ENCODE data around the gene CDH13.

CDH13 gene

DNA sequence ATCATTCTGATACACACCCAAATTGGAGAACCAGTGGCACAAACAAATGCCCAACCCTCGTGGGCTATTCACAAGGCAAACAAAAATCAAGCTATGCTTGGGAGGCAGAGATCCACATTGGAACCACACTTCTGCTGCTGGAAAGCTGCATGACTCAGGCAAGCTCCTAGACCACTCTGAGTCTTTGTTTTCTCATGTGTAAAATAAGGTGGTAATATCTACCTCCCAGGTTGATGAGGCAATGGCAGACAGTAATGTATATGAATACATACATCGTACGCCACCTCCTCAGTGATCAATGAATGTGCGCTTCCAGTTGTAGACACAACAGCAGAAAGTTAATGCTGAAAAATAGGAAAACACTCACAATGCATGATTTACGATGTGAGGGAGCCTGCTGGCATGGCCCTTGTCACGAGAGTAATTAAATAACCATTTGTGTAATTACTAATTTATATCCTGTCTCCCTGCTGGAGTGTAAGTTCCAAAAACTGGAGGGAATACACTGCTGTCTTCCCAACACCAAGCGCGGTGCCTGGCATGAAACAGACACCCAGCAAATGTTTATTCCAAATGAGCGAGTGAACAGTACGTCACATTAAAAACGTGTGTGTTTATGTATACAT lies 1111.1 kb downstream of the CDH13 start:
- H3K4me3 ChIP-seq (ENCODE audit: low read depth, low read length): no peak overlapping the region
- TF ChIP-seq, protein P1, sequence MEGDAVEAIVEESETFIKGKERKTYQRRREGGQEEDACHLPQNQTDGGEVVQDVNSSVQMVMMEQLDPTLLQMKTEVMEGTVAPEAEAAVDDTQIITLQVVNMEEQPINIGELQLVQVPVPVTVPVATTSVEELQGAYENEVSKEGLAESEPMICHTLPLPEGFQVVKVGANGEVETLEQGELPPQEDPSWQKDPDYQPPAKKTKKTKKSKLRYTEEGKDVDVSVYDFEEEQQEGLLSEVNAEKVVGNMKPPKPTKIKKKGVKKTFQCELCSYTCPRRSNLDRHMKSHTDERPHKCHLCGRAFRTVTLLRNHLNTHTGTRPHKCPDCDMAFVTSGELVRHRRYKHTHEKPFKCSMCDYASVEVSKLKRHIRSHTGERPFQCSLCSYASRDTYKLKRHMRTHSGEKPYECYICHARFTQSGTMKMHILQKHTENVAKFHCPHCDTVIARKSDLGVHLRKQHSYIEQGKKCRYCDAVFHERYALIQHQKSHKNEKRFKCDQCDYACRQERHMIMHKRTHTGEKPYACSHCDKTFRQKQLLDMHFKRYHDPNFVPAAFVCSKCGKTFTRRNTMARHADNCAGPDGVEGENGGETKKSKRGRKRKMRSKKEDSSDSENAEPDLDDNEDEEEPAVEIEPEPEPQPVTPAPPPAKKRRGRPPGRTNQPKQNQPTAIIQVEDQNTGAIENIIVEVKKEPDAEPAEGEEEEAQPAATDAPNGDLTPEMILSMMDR (IDR thresholded peaks at IDR 0.05; ENCODE audit: low read depth, low read length): no peak
- in situ Hi-C loops (cut with HindIII; ENCODE audit: low sequenced_read_pairs): no loop called here
- DNase-seq (ENCODE audit: low read depth, low spot score): no peak

DNA sequence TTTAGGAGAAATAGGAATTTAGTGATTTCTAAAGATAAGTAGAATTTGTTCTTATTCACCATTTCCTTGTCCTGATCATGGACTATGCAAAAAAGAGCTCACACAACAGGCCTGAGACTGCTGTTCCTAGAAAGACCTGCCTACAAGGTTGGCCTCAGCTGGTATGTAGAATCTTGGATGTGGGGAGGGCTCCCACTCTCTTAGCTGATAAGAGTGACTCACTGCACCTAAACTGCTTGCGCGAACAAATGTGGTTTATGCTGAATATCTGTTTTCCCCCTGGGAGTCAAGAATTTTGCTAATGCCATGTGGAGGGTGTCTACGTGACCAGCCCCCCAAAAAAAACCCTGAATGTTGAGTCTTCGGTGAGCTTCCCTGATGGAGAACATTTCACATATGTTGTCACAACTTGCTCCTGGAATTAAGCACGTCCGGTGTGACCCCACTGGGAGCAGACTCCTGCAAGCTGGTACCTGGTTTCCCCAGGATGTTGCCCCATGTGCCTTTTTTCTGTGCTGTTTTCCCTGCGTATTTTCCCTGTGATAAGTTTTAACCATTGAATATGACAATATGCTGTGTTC lies 1112.2 kb downstream of the CDH13 start:
- TF ChIP-seq, protein P1 (IDR thresholded peaks at IDR 0.05; ENCODE audit: low read depth, low read length): no peak
- no peak overlapping the region for H3K4me3 ChIP-seq (ENCODE audit: low read depth, low read length)
- DNase-seq (ENCODE audit: low read depth, low spot score): peak; percentile 26
- in situ Hi-C loops (cut with HindIII; ENCODE audit: low sequenced_read_pairs): no loop called here

DNA sequence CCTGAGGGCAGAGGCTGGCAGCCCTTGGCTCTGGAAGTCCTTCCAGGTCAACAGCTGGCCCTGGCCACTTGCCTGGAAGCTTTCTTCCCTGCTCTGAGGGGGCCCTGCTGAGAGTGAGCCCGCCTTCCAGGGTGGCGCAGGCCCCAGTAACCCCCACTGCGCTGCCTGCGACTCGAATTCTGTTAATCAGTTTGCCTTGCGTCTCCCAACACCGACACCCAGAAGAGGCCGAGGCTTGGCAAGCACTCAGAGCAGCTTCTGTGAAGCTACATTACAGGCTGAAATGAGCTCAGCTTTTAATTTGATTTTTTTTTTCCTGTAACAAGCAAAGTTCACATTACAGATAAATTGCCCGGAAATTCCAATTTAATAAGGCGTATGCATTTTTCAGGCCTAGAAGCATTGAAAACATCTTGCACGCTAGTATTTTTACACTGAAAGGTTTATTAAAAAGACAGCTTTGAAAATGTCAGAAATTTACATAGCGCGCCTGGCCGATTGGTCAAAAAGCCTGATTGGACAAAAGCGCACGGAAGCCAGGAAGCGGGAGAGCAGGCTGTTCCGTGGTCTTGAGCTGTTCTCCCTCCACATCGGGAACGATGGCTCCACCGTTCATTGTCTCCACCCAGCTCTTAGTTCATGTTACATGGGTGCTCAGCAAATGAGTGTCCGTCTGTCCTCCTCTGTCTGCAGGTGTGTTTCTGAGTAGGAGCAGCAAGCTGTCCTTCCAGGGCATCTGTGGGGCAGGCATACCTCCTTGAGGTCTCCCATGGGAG lies 1115.5 kb downstream of the CDH13 start:
- in situ Hi-C loops (cut with HindIII; ENCODE audit: low sequenced_read_pairs): no loop called here

DNA sequence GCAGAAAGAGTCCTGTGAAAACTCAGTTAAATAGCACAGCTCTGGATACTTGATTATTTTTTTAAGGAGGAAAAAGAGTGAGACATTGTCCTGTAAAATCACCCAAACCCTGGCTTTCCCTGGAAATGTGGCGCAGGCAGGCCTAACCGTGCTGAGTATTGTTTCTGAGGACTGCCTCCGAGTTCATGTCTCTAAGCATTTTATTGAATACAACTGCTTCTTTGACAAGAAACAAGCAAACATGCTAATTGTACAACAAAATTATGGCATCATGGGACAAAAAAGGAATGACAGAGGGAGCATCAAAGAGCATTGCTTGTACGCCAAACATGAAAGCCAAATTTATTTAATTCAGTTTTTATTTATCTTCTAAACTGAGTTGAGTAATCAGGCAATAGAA lies 1116.5 kb downstream of the CDH13 start:
- H3K4me3 ChIP-seq (ENCODE audit: low read depth, low read length): no peak overlapping the region
- in situ Hi-C loops (cut with HindIII; ENCODE audit: low sequenced_read_pairs): no loop called here
- TF ChIP-seq, protein P1 (IDR thresholded peaks at IDR 0.05; ENCODE audit: low read depth, low read length): no peak
- DNase-seq (ENCODE audit: low read depth, low spot score): no peak

More for the DNA sequence above, 1115.5 kb downstream of the CDH13 start:
- no peak for DNase-seq (ENCODE audit: low read depth, low spot score)
- TF ChIP-seq, protein P1 (IDR thresholded peaks at IDR 0.05; ENCODE audit: low read depth, low read length): no peak
- no peak overlapping the region for H3K4me3 ChIP-seq (ENCODE audit: low read depth, low read length)

DNA sequence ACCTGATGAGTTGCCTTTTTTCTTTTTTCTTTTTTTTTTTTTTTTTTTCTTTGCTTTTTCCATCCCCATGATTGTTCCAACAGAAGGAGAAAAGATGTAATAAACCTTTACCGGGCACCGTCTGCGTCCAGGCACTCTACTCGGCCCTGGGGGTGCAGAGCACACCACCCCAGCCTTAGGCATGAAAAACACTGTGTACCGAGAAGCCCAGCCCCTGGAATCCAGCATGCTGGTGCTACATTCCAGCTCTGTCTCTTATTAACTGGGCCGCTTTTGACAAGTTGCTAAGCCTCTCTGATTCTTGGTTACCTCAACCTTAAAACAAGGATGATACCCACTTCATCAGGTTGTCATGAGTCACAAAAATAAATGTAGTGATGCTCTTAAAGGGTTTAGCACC lies 1117.0 kb downstream of the CDH13 start:
- no peak for DNase-seq (ENCODE audit: low read depth, low spot score)
- in situ Hi-C loops (cut with HindIII; ENCODE audit: low sequenced_read_pairs): no loop called here

DNA sequence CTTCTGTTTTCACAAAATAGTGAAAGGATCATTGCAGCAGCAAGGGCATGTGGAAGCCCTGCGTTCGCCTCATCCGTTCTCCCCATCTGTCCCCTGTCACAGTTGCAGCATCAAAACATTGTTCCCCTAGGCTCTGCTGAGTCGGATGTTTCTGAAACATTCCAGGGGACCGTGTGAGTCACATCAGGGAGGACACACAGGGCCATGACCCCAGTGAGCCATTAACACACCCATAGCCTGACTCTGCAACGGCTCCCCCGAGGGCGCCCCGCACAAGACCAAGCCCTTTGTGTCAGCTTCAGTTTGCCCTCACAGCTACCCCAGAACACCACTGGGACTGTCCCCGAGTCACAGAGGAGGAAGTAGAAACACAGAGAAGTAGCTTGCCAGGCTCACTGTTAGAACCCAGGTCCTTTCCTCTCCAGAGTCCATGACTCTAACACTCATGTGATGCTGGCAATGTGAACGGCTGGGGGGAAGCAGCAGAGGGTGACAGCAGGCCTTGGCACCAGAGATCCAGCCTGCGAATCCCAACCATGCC lies 1117.7 kb downstream of the CDH13 start:
- in situ Hi-C loops (cut with HindIII; ENCODE audit: low sequenced_read_pairs): no loop called here
- no peak overlapping the region for H3K4me3 ChIP-seq (ENCODE audit: low read depth, low read length)
- DNase-seq (ENCODE audit: low read depth, low spot score): no peak
- TF ChIP-seq, protein P1 (IDR thresholded peaks at IDR 0.05; ENCODE audit: low read depth, low read length): no peak

More for the DNA sequence above, 1117.0 kb downstream of the CDH13 start:
- no peak overlapping the region for H3K4me3 ChIP-seq (ENCODE audit: low read depth, low read length)
- TF ChIP-seq, protein P1 (IDR thresholded peaks at IDR 0.05; ENCODE audit: low read depth, low read length): no peak

Measured in astrocyte of the spinal cord (primary cell).